ENCODE measurements around the gene PTPRE. TPM values are rescaled to one million over a fixed set of nuclear protein-coding genes. Genes with fewer than 3 reads are reported as not detected.

Gene PTPRE
- total and polyA plus RNA-seq, 10 of the 15 experiments (the other 5 are each of a cell fraction or from before 2014, with no cell fraction given) = 2.9 to 7.6 (median 5.8) TPM

- DNase-seq (ENCODE audit: low read depth, low spot score) (no peak), FAIRE-seq (no peak), ATAC-seq (no peak)
- Histone ChIP-seq H2AFZ (ENCODE audit: control insufficient read depth, low read depth, low read length) (no peak overlapping the region), H3K27ac (ENCODE audit: control insufficient read depth, insufficient read depth) (no peak overlapping the region), H3K9ac (ENCODE audit: control insufficient read depth, insufficient read depth, low read length) (no peak overlapping the region), H3K9me3 (replicated peaks; ENCODE audit: control insufficient read depth, insufficient read depth, low read length) (no peaks in the 10 kb centered on the region), H3K4me2 (ENCODE audit: control insufficient read depth, insufficient read depth) (no peak overlapping the region), H3K4me3 (no peak overlapping the region), H3K4me1 (ENCODE audit: control insufficient read depth, insufficient read depth, low read length) (peaks cover 6% of the 10 kb centered on the region), H4K20me1 (ENCODE audit: control insufficient read depth, insufficient read depth) (no peaks in the 10 kb centered on the region), H3K36me3 (ENCODE audit: control insufficient read depth in 2 of 2, insufficient read depth in 2 of 2, low read length in 1 of 2) (no peaks in the 10 kb centered on the region), H3K79me2 (ENCODE audit: control insufficient read depth, insufficient read depth, low read length) (peaks cover 12% of the 10 kb centered on the region), H3K27me3 (replicated peaks in 1 of 2; ENCODE audit: control insufficient read depth in 2 of 2, insufficient read depth in 2 of 2, low read length in 1 of 2) (no peaks in the 10 kb centered on the region)
- in situ Hi-C loops (cut with MboI) (no loop called here), intact Hi-C loops (cut with micrococcal nuclease; ENCODE audit: unreplicated experiment) (no loop called here)
- SMC1A ChIA-PET (ENCODE audit: uncharacterized antibody, unreplicated experiment) = interaction anchor here (1.0 to 2.1 kb wide), 3 partner anchors 10 to 19 kb away, joined by 3 to 6 read pairs (median 4); no protein-coding TSS in a partner anchor
- CTCF ChIA-PET = interaction anchor here (1.7 kb wide), 1 partner anchor 8 kb away, joined by 6 read pairs; no protein-coding TSS in a partner anchor
- WGBS (ENCODE audit: insufficient coverage, insufficient replicate concordance, low lambda C conversion rate, missing lambda C conversion rate) = 100% methylated on average over 1 of the region's 1 CpG
- no TSS peak for BruUV-seq (replicated peaks)
- no peak for TF ChIP-seq RELA (IDR thresholded peaks at IDR 0.05; ENCODE audit: borderline replicate concordance, partially characterized antibody)
- TF ChIP-seq NR2C2 (IDR thresholded peaks at IDR 0.05; ENCODE audit: borderline replicate concordance, control insufficient read depth, insufficient read length, low read depth) = no peak
- TF ChIP-seq SREBF1 (IDR thresholded peaks at IDR 0.05; ENCODE audit: low read length) = no peak
- TF ChIP-seq FOXK2 (IDR thresholded peaks at IDR 0.05) = no peak
- TF ChIP-seq SIX5 (IDR thresholded peaks at IDR 0.05; ENCODE audit: low read depth, low read length, severe bottlenecking) = no peak
- TF ChIP-seq ZNF217 (IDR thresholded peaks at IDR 0.05) = no peak
- POLR2A ChIA-PET = no interaction called here
- RAD21 ChIA-PET (ENCODE audit: unreplicated experiment) = no interaction called here
Measured at GRCh38 chr10:128130051-128130450, 223.1 kb downstream of the PTPRE start.

Other genes starting within 250 kb of the PTPRE start
- gene FOXI2, start 169.9 kb upstream of the PTPRE start, total RNA-seq (2014; rRNA removed) = not detected in 2 replicates
- gene FOXI2, start 169.9 kb upstream of the PTPRE start, total RNA-seq (2014; rRNA removed; fragmentation: Illumina TruSeq; extraction: Trizol) = not detected in 2 replicates
- gene FOXI2, start 169.9 kb upstream of the PTPRE start, total RNA-seq (2021) = not detected in 2 replicates
- not detected in 2 replicates for gene FOXI2, start 169.9 kb upstream of the PTPRE start, polyA plus RNA-seq (2011; rRNA removed)
- not detected in 2 replicates for gene FOXI2, start 169.9 kb upstream of the PTPRE start, polyA plus RNA-seq (2014; fragmentation: Illumina TruSeq; extraction: Trizol)
- gene FOXI2, start 169.9 kb upstream of the PTPRE start, polyA plus RNA-seq (2014; fragmentation: Nextera tagmentation; extraction: Ambion mirVana) = not detected
- gene FOXI2, start 169.9 kb upstream of the PTPRE start, polyA plus RNA-seq (2014; rRNA removed) = not detected in 2 replicates
- not detected for gene FOXI2, start 169.9 kb upstream of the PTPRE start, polyA plus RNA-seq (2016; fragmentation: Nextera tagmentation; extraction: Ambion mirVana)
- not detected in 2 replicates for gene CLRN3, start 14.2 kb upstream of the PTPRE start, total RNA-seq (2014; rRNA removed)
- not detected in 2 replicates for gene CLRN3, start 14.2 kb upstream of the PTPRE start, total RNA-seq (2014; rRNA removed; fragmentation: Illumina TruSeq; extraction: Trizol)
- gene CLRN3, start 14.2 kb upstream of the PTPRE start, total RNA-seq (2021) = not detected in 2 replicates
- gene CLRN3, start 14.2 kb upstream of the PTPRE start, polyA plus RNA-seq (2011; rRNA removed) = not detected in 2 replicates
- gene CLRN3, start 14.2 kb upstream of the PTPRE start, polyA plus RNA-seq (2014; fragmentation: Illumina TruSeq; extraction: Trizol) = not detected in 2 replicates
- not detected for gene CLRN3, start 14.2 kb upstream of the PTPRE start, polyA plus RNA-seq (2014; fragmentation: Nextera tagmentation; extraction: Ambion mirVana)
- gene CLRN3, start 14.2 kb upstream of the PTPRE start, polyA plus RNA-seq (2014; rRNA removed) = not detected in 2 replicates
- gene CLRN3, start 14.2 kb upstream of the PTPRE start, polyA plus RNA-seq (2016; fragmentation: Nextera tagmentation; extraction: Ambion mirVana) = not detected
- 72.0 and 89.6 TPM in 2 replicates for gene MKI67, start 219.3 kb downstream of the PTPRE start, total RNA-seq (2014; rRNA removed)
- gene MKI67, start 219.3 kb downstream of the PTPRE start, total RNA-seq (2014; rRNA removed; fragmentation: Illumina TruSeq; extraction: Trizol) = 75.9 and 82.4 TPM in 2 replicates
- gene MKI67, start 219.3 kb downstream of the PTPRE start, total RNA-seq (2021) = 168 and 183 TPM in 2 replicates
- 53.4 and 54.7 TPM in 2 replicates for gene MKI67, start 219.3 kb downstream of the PTPRE start, polyA plus RNA-seq (2011; rRNA removed)
- 174 and 182 TPM in 2 replicates for gene MKI67, start 219.3 kb downstream of the PTPRE start, polyA plus RNA-seq (2014; fragmentation: Illumina TruSeq; extraction: Trizol)
- gene MKI67, start 219.3 kb downstream of the PTPRE start, polyA plus RNA-seq (2014; fragmentation: Nextera tagmentation; extraction: Ambion mirVana) = 10 to 100 TPM; 22.3 to 37.5 TPM
- 76.3 and 88.9 TPM in 2 replicates for gene MKI67, start 219.3 kb downstream of the PTPRE start, polyA plus RNA-seq (2014; rRNA removed)
- 100 to 1,000 TPM; 143 to 148 TPM for gene MKI67, start 219.3 kb downstream of the PTPRE start, polyA plus RNA-seq (2016; fragmentation: Nextera tagmentation; extraction: Ambion mirVana)